Activated CD8-positive, alpha-beta T cell treated with anti-CD3 and anti-CD28 coated beads for 36 hours (primary cell): ENCODE measurements around the gene GPR55. TPM values are rescaled to one million over a fixed set of nuclear protein-coding genes. Genes with fewer than 3 reads are reported as not detected.

Source experiments
- ATAC-seq: fragments of 200-7000 bp; cut with Tn5 transposase; one replicate; pipeline ENCODE4 v1.10.0; 2021; ENCODE audit warnings: mild to moderate bottlenecking, moderate library complexity
- CTCF ChIA-PET: fragments of 350-600 bp; sonication (Branson Sonifier 250); formaldehyde crosslinking; loops from one replicate; lab custom pipeline; 2021; ENCODE audit warnings: antibody characterized with exemption; lab: Charles Lee
- POLR2A ChIA-PET: fragments of 350-600 bp; sonication (Branson Sonifier 250); formaldehyde crosslinking; loops from one replicate; lab custom pipeline; 2021; ENCODE audit warnings: antibody characterized with exemption; lab: Charles Lee
- DNase-seq: peaks from one replicate; pipeline ENCODE4 v3.0.0-alpha.2; 2020
- H3K27ac Mint-ChIP-seq: one replicate; pipeline ENCODE4 v1.8.0; 2021; ENCODE audit warnings: mild to moderate bottlenecking, mixed read lengths
- H3K27me3 Mint-ChIP-seq: one replicate; pipeline ENCODE4 v1.8.0; 2021; ENCODE audit warnings: mixed read lengths
- H3K36me3 Mint-ChIP-seq: one replicate; pipeline ENCODE4 v1.8.0; 2021; ENCODE audit warnings: low read depth, mixed read lengths
- H3K4me1 Mint-ChIP-seq: one replicate; pipeline ENCODE4 v1.8.0; 2021; ENCODE audit warnings: low read depth, mixed read lengths
- H3K4me3 Mint-ChIP-seq: one replicate; pipeline ENCODE4 v1.8.0; 2021; ENCODE audit warnings: mild to moderate bottlenecking, moderate library complexity, mixed read lengths
- H3K9me3 Mint-ChIP-seq: one replicate; pipeline ENCODE4 v1.8.0; 2021; ENCODE audit warnings: mixed read lengths
- intact Hi-C: fragments of 100-400 bp; cut with micrococcal nuclease; formaldehyde crosslinking; loops from one replicate; pipeline ENCODE4 v1.10.0; 2022
- total RNA-seq, 2 experiments: library from RNA; stranded (reverse); gene quantifications; one replicate each; pipeline ENCODE4 v1.2.3, GENCODE V29; 2021
- TF ChIP-seq, protein P1 (sequence below): fragments of 200-600 bp; IDR thresholded peaks from one replicate; pipeline ENCODE4 v1.8.0; 2022; ENCODE audit warnings: antibody characterized with exemption, mild to moderate bottlenecking

GPR55 gene
- total RNA-seq, 2 experiments from 2014 or later = 5.0 to 5.3 TPM

DNA sequence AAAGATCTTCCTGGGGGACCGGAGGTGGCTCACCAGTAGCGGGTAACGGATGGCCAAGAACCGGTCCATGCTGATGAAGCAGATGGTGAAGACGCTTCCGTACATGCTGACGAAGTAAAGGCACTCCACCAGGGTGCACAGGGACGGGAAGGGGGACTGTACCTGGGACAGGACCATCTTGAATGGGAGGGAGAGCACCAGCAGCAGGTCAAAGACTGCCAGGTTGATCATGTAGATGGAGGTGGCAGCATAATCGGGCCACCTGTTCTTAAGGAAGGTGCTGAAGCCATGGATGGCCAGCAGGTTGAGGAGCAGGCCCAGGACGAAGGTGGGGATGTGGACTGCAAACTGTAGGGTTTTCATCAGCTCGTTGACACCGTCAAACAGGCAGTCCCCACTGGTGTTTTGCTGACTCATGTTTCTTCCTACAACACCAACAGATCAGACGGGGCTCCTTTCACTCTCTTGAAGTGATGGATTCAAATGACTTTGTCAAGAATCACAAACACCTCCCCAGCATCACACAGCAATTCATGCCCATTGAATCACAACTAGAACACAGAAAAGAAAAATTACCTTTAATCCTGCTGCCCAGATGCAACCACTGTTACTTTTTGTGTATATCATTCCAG lies 14.4 kb downstream of the GPR55 start:
- DNase-seq = no peak
- ChIA-PET CTCF (interaction anchor here (20.9 kb wide), 1 partner anchor 75 kb away, joined by 437 read pairs; no protein-coding TSS in a partner anchor), POLR2A (interaction anchor here (1.0 to 1.1 kb wide), 2 partner anchors 8 to 16 kb away, joined by 3 to 4 read pairs; no protein-coding TSS in a partner anchor)
- Mint-ChIP-seq H3K27ac (no peak overlapping the region), H3K4me1 (peaks cover 72% of the 10 kb centered on the region), H3K4me3 (no peak overlapping the region), H3K27me3 (no peaks in the 10 kb centered on the region), H3K9me3 (no peaks in the 10 kb centered on the region), H3K36me3 (peaks cover 19% of the 10 kb centered on the region)
- intact Hi-C loops = no loop called here
- TF ChIP-seq, protein P1, sequence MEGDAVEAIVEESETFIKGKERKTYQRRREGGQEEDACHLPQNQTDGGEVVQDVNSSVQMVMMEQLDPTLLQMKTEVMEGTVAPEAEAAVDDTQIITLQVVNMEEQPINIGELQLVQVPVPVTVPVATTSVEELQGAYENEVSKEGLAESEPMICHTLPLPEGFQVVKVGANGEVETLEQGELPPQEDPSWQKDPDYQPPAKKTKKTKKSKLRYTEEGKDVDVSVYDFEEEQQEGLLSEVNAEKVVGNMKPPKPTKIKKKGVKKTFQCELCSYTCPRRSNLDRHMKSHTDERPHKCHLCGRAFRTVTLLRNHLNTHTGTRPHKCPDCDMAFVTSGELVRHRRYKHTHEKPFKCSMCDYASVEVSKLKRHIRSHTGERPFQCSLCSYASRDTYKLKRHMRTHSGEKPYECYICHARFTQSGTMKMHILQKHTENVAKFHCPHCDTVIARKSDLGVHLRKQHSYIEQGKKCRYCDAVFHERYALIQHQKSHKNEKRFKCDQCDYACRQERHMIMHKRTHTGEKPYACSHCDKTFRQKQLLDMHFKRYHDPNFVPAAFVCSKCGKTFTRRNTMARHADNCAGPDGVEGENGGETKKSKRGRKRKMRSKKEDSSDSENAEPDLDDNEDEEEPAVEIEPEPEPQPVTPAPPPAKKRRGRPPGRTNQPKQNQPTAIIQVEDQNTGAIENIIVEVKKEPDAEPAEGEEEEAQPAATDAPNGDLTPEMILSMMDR = no peak
- ATAC-seq = no peak

DNA sequence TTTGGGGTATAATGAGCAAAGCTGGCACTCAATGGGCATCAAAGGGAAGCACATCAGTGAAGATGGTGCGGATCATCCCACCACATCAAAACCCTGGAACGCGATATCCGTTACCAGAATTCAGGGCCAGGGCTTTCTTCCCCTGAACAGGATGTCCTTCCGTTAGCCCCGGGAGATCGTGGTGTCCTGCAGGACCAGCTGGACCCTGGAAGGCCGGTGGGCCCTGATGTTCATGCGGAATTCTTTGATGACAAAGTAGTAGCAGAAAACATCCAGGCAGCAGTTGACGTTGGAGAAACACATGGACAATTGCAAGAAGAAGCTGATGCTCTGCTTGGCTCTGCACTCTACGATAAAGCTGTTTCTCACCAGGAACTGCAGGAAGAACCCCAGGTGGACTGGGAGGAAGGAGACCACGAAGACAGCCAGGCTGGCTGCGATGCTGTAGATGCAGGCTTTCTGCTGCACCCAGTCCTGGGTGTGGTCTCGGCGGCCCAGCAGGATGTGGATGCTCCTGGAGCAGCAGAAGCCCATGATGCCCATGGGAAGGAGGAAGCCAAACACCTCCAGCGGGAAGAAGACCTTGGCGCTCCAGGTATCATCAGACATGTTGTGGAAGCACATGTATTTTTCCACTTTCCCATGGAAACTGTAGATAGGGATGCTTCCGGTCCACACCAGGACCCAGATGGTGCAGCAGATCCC lies 15.0 kb downstream of the GPR55 start:
- ChIA-PET POLR2A (interaction anchor here (1.0 to 1.1 kb wide), 2 partner anchors 9 to 17 kb away, joined by 3 to 4 read pairs; no protein-coding TSS in a partner anchor), CTCF (interaction anchor here (10.9 to 20.9 kb wide), 2 partner anchors 15 to 75 kb away, joined by 72 to 437 read pairs; partner anchors contain the start of gene GPR55)
- ATAC-seq (no peak), DNase-seq (no peak)
- Mint-ChIP-seq H3K36me3 (peaks cover 18% of the 10 kb centered on the region), H3K4me3 (no peak overlapping the region), H3K27ac (no peak overlapping the region), H3K4me1 (peaks cover 73% of the 10 kb centered on the region), H3K9me3 (no peaks in the 10 kb centered on the region), H3K27me3 (no peaks in the 10 kb centered on the region)
- intact Hi-C loops = no loop called here
- TF ChIP-seq, protein P1 = no peak

DNA sequence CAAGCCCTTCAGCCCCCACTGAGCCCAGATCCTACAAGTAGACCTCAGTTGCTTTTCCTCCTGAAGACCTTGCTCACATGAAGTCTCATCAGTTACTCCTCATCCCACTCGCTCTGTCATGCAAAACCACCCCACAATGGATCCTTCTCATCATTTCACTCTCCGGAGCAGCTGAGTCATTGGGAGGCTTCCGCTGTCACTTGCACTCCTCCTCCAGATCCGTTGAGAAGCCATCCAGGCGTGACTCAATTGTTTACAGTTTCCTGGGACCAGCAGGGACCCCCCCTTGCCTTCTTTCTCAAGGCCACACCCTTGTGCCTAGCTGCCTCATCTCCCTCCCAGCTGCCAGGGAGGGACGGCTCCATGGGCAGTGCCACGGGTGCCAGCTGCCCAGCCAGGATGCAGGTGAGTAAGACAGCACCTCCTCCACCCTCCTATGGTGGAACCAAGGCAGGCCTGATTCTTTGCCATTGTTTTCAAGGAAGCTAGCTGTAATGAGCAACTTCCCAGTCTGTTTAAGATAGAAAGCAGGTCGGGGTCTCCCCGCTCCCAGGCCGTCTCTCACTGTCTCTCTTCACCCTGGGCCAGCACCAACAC lies 16.3 kb downstream of the GPR55 start:
- ATAC-seq (peak; percentile 43), DNase-seq (peak; percentile 82)
- peak overlapping the region; percentile 89 for H3K27ac Mint-ChIP-seq
- POLR2A ChIA-PET = interaction anchor here (0.6 to 4.9 kb wide), 6 partner anchors 9 to 79 kb away, joined by 3 to 42 read pairs (median 4); partner anchors contain the start of gene GPR55
- intact Hi-C loops = no loop called here
- peak overlapping the region; percentile 73 for H3K4me3 Mint-ChIP-seq
- no peaks in the 10 kb centered on the region for H3K27me3 Mint-ChIP-seq
- H3K9me3 Mint-ChIP-seq = no peaks in the 10 kb centered on the region
- CTCF ChIA-PET = interaction anchor here (1.4 to 20.9 kb wide), 4 partner anchors 12 to 144 kb away, joined by 4 to 437 read pairs (median 40); partner anchors contain the start of gene GPR55
- TF ChIP-seq, protein P1 = no peak
- peaks cover 79% of the 10 kb centered on the region for H3K4me1 Mint-ChIP-seq
- H3K36me3 Mint-ChIP-seq = peaks cover 16% of the 10 kb centered on the region

DNA sequence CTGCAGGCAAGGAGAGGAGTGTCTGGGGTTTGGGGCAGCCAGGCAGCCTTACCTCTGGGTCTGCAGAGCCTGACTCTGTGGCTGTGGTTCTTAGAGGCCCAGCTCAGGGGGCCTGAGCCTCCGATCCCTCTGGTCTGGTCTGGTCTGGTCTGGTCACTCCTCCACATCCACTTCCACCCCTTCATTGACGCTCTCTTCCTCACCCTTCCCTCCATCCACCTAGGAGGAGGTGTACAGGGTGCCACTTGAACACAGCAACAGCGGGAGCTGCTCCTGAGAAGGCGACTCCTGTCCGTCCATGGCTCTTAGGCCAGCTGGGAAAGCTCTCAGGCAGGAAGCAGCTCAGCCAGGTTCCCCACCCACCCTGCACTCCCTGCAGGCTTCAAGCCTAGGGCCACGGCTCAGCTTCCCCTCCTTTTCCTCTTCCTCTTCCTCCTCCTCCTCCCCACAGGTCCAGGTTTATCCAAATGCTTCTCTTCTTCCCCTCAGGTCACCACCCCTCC lies 16.9 kb downstream of the GPR55 start:
- intact Hi-C loops = no loop called here
- DNase-seq (no peak), ATAC-seq (no peak)
- peaks cover 16% of the 10 kb centered on the region for H3K36me3 Mint-ChIP-seq
- TF ChIP-seq, protein P1 = no peak
- H3K27me3 Mint-ChIP-seq = no peaks in the 10 kb centered on the region
- H3K9me3 Mint-ChIP-seq = no peaks in the 10 kb centered on the region
- H3K27ac Mint-ChIP-seq = peak overlapping the region; percentile 89
- ChIA-PET POLR2A (interaction anchor here (0.6 to 4.9 kb wide), 5 partner anchors 9 to 79 kb away, joined by 3 to 42 read pairs (median 4); partner anchors contain the start of gene GPR55), CTCF (interaction anchor here (1.4 to 20.9 kb wide), 5 partner anchors 13 to 145 kb away, joined by 4 to 437 read pairs (median 9); partner anchors contain the start of gene GPR55)
- peak overlapping the region; percentile 73 for H3K4me3 Mint-ChIP-seq
- peaks cover 79% of the 10 kb centered on the region for H3K4me1 Mint-ChIP-seq
